Posterior vena cava (tissue), 2 donors: Measurements from ENCODE around the gene ALDH3A2. TPM values are rescaled to one million over a fixed set of nuclear protein-coding genes. Genes with fewer than 3 reads are reported as not detected.
"Not testable (repeated sequence)": the region's sequence is repeated elsewhere in the genome, so short reads cannot be mapped to it uniquely, and the experiment has no call there.

Source experiments
- DNase-seq: peaks from one replicate; pipeline ENCODE4 v3.0.0-alpha.2; 2020; ENCODE audit warnings: low spot score
- intact Hi-C, 2 donors: fragments of 100-400 bp; cut with DNase I; formaldehyde crosslinking; loops; one replicate each; pipeline versions ENCODE4 v1.14.1 to v1.14.2; 2022 to 2023
- total RNA-seq, 2 donors: library from RNA; stranded (reverse); fragmentation: NEBNext Ultra II Directional; extraction: Animal tissue kit (Norgen Biotek cat#: 25700); gene quantifications; one replicate each; pipeline ENCODE4 v1.2.1, GENCODE V29; 2021
- donor health status: DM: yes; HTN: yes; CAD: no.
- donor health status: DM: yes; HTN: yes; CAD: no.

Gene ALDH3A2
- total RNA-seq, 2 donors from 2014 or later = 38.8 to 45.3 TPM

- intact Hi-C loops = loop anchor here in 1 of 2 donors (5.0 kb wide), 1 partner anchor 131 kb away; no protein-coding TSS in a partner anchor
- DNase-seq = peak; percentile 91
These were observed 665 bp upstream of the ALDH3A2 start for GRCh38 chr17:19647697-19648474.

- intact Hi-C loops = loop anchor here in 1 of 2 donors (5.0 kb wide), 1 partner anchor 132 kb away; no protein-coding TSS in a partner anchor
- no peak for DNase-seq
These were observed 657 bp downstream of the ALDH3A2 start for GRCh38 chr17:19649274-19649541.

GRCh38 chr17:19650826-19651225 lies 2.3 kb downstream of the ALDH3A2 start:
- intact Hi-C loops = no loop called here
- no peak for DNase-seq

- intact Hi-C loops = no loop called here
- no peak for DNase-seq
These were observed 3.1 kb downstream of the ALDH3A2 start for GRCh38 chr17:19651451-19652238.

- intact Hi-C loops = no loop called here
- no peak for DNase-seq
These were observed 4.0 kb downstream of the ALDH3A2 start for GRCh38 chr17:19652595-19652994.

- intact Hi-C loops = no loop called here
- no peak for DNase-seq
These were observed 5.9 kb downstream of the ALDH3A2 start for GRCh38 chr17:19654342-19654886.

GRCh38 chr17:19654896-19655295 lies 6.3 kb downstream of the ALDH3A2 start:
- intact Hi-C loops = no loop called here
- no peak for DNase-seq

GRCh38 chr17:19656336-19656735 lies 7.8 kb downstream of the ALDH3A2 start:
- intact Hi-C loops = no loop called here
- no peak for DNase-seq

GRCh38 chr17:19656851-19657581 lies 8.5 kb downstream of the ALDH3A2 start:
- no peak for DNase-seq
- intact Hi-C loops = no loop called here

GRCh38 chr17:19659366-19660177 lies 11.0 kb downstream of the ALDH3A2 start:
- intact Hi-C loops = no loop called here
- no peak for DNase-seq

- no peak for DNase-seq
- intact Hi-C loops = no loop called here
These were observed 11.8 kb downstream of the ALDH3A2 start for GRCh38 chr17:19660219-19660870.

- intact Hi-C loops = no loop called here
- DNase-seq = no peak
These were observed 12.6 kb downstream of the ALDH3A2 start for GRCh38 chr17:19661121-19661520.

GRCh38 chr17:19663097-19663496 lies 14.5 kb downstream of the ALDH3A2 start:
- intact Hi-C loops = no loop called here
- DNase-seq = no peak

- DNase-seq = no peak
- intact Hi-C loops = no loop called here
These were observed 15.7 kb downstream of the ALDH3A2 start for GRCh38 chr17:19664136-19664820.

GRCh38 chr17:19664821-19665181 lies 16.2 kb downstream of the ALDH3A2 start:
- intact Hi-C loops = no loop called here
- DNase-seq = no peak

- intact Hi-C loops = not testable (repeated sequence)
These were observed 21.1 kb downstream of the ALDH3A2 start for GRCh38 chr17:19669680-19670079.

GRCh38 chr17:19670908-19671307 lies 22.4 kb downstream of the ALDH3A2 start:
- DNase-seq = no peak

More at GRCh38 chr17:19669680-19670079, 21.1 kb downstream of the ALDH3A2 start:
- not testable (repeated sequence) for DNase-seq

GRCh38 chr17:19671433-19671832 lies 22.9 kb downstream of the ALDH3A2 start:
- no peak for DNase-seq
- intact Hi-C loops = no loop called here

More at GRCh38 chr17:19670908-19671307, 22.4 kb downstream of the ALDH3A2 start:
- intact Hi-C loops = no loop called here
